Measurements from ENCODE around the gene UPF2. TPM values are rescaled to one million over a fixed set of nuclear protein-coding genes. Genes with fewer than 3 reads are reported as not detected.

Gene UPF2
- total and polyA plus RNA-seq, 2 of the 4 experiments (the other 2 are of a cell fraction): 9.2 to 14.3 TPM

DNA sequence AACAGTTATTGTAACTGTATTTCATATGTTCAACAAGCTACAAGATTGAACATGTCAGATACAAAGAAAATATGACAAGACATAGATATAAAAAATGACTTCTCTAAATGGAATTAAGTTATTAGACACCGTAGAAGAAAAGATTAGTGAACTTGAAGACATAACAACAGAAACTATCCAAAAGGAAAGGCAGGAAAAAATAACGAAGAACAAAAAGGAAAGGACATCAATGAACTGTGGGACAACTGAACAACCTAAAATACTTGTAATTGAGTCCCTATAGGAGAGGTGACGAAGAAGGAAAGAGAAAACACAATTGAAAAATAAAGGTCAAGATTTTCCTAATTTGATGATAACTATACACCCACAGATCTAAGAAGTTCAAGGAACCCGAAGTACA lies 32.3 kb downstream of the UPF2 start:
- Histone ChIP-seq H2BK120ac (ENCODE audit: low read depth, low read length) (no peak overlapping the region), H4K8ac (ENCODE audit: low read depth in 2 of 2, low read length in 2 of 2) (no peak overlapping the region), H3K9ac (ENCODE audit: low read depth, low read length) (no peak overlapping the region), H3K27me3 (ENCODE audit: control insufficient read depth, insufficient read depth, low read length) (no peaks in the 10 kb centered on the region), H3K79me1 (ENCODE audit: low read depth in 1 of 2, low read length in 2 of 2) (peaks cover 14 to 21% of the 10 kb centered on the region in 2 experiments), H3K4ac (ENCODE audit: low read depth, low read length) (no peak overlapping the region), H3K18ac (ENCODE audit: low read depth, low read length) (no peak overlapping the region), H3K36me3 (ENCODE audit: control insufficient read depth, insufficient read depth, low read length) (peaks cover 22% of the 10 kb centered on the region), H3K23ac (ENCODE audit: low read depth, low read length) (no peak overlapping the region), H4K91ac (ENCODE audit: insufficient read depth, low read depth, low read length) (no peak overlapping the region), H4K5ac (ENCODE audit: low read depth, low read length) (no peak overlapping the region), H2AFZ (replicated peaks; ENCODE audit: low read length, poor library complexity) (no peak overlapping the region), H3K4me2 (ENCODE audit: low read depth, low read length) (no peak overlapping the region), H2AK9ac (replicated peaks; ENCODE audit: low read depth, low read length, poor library complexity) (no peak overlapping the region), H3K14ac (replicated peaks; ENCODE audit: low read depth, low read length) (no peak overlapping the region), H4K20me1 (ENCODE audit: insufficient read depth, low read length) (peaks cover 3% of the 10 kb centered on the region; the same call in 1 of the 2 replicates), H3K9me3 (ENCODE audit: control insufficient read depth, insufficient read depth, low read length) (peaks cover 6% of the 10 kb centered on the region), H3K56ac (ENCODE audit: extremely low read depth, insufficient read depth, low read length) (no peak overlapping the region), H3K4me1 (ENCODE audit: control insufficient read depth, insufficient read depth, low read length) (peaks cover 3% of the 10 kb centered on the region; the same call in 1 of the 2 replicates), H2BK15ac (ENCODE audit: low read depth, low read length) (no peak overlapping the region), H2BK5ac (ENCODE audit: low read depth, low read length, poor library complexity, severe bottlenecking) (no peak overlapping the region), H2BK20ac (ENCODE audit: low read depth, low read length) (no peak overlapping the region), H3K4me3 (ENCODE audit: insufficient read depth, low read depth, low read length) (no peak overlapping the region), H3K27ac (ENCODE audit: insufficient read depth, low read length) (no peak overlapping the region), H3K9me1 (ENCODE audit: insufficient read depth, low read length) (0 out of 2 replicates have a peak, but pooled peaks cover 3% of the 10 kb centered on the region), H2AK5ac (ENCODE audit: low read depth, low read length) (no peak overlapping the region)
- ChIA-PET POLR2A (ENCODE audit: unreplicated experiment) (no interaction called here), CTCF (no interaction called here)
- BruUV-seq (replicated peaks): no TSS peak
- ATAC-seq (ENCODE audit: low read depth): no peak
- TF ChIP-seq POLR2A (IDR thresholded peaks at IDR 0.05; ENCODE audit: low read depth, low read length): no peak
- TF ChIP-seq NFE2L2 (IDR thresholded peaks at IDR 0.05; ENCODE audit: low read depth, low read length): no peak
- TF ChIP-seq, protein P1, sequence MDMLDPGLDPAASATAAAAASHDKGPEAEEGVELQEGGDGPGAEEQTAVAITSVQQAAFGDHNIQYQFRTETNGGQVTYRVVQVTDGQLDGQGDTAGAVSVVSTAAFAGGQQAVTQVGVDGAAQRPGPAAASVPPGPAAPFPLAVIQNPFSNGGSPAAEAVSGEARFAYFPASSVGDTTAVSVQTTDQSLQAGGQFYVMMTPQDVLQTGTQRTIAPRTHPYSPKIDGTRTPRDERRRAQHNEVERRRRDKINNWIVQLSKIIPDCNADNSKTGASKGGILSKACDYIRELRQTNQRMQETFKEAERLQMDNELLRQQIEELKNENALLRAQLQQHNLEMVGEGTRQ (IDR thresholded peaks at IDR 0.05; ENCODE audit: low read depth, low read length): no peak
- TF ChIP-seq RFX5 (IDR thresholded peaks at IDR 0.05; ENCODE audit: low read depth, low read length): no peak
- TF ChIP-seq SMC3 (IDR thresholded peaks at IDR 0.05; ENCODE audit: low read depth, low read length): no peak
- no peak for TF ChIP-seq RCOR1 (IDR thresholded peaks at IDR 0.05; ENCODE audit: insufficient replicate concordance, low read length)
- TF ChIP-seq BHLHE40 (IDR thresholded peaks at IDR 0.05; ENCODE audit: low read depth, low read length): no peak
- TF ChIP-seq, protein P2, sequence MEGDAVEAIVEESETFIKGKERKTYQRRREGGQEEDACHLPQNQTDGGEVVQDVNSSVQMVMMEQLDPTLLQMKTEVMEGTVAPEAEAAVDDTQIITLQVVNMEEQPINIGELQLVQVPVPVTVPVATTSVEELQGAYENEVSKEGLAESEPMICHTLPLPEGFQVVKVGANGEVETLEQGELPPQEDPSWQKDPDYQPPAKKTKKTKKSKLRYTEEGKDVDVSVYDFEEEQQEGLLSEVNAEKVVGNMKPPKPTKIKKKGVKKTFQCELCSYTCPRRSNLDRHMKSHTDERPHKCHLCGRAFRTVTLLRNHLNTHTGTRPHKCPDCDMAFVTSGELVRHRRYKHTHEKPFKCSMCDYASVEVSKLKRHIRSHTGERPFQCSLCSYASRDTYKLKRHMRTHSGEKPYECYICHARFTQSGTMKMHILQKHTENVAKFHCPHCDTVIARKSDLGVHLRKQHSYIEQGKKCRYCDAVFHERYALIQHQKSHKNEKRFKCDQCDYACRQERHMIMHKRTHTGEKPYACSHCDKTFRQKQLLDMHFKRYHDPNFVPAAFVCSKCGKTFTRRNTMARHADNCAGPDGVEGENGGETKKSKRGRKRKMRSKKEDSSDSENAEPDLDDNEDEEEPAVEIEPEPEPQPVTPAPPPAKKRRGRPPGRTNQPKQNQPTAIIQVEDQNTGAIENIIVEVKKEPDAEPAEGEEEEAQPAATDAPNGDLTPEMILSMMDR (conservative IDR thresholded peaks at IDR 0.05; ENCODE audit: low read depth, low read length): no peak
- TF ChIP-seq MAZ (IDR thresholded peaks at IDR 0.05; ENCODE audit: borderline replicate concordance, low read depth, low read length): no peak
- no peak for TF ChIP-seq RAD21 (IDR thresholded peaks at IDR 0.05; ENCODE audit: low read length)
- TF ChIP-seq FOS (IDR thresholded peaks at IDR 0.05; ENCODE audit: low read depth, low read length): no peak
- no peak for TF ChIP-seq MAFK (IDR thresholded peaks at IDR 0.05; ENCODE audit: low read depth, low read length)
- TF ChIP-seq, protein P3, sequence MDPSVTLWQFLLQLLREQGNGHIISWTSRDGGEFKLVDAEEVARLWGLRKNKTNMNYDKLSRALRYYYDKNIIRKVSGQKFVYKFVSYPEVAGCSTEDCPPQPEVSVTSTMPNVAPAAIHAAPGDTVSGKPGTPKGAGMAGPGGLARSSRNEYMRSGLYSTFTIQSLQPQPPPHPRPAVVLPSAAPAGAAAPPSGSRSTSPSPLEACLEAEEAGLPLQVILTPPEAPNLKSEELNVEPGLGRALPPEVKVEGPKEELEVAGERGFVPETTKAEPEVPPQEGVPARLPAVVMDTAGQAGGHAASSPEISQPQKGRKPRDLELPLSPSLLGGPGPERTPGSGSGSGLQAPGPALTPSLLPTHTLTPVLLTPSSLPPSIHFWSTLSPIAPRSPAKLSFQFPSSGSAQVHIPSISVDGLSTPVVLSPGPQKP (IDR thresholded peaks at IDR 0.05; ENCODE audit: borderline replicate concordance, low read depth, low read length): no peak
- no peak for TF ChIP-seq CHD1 (IDR thresholded peaks at IDR 0.05; ENCODE audit: low read depth, low read length)
- TF ChIP-seq MXI1 (IDR thresholded peaks at IDR 0.05; ENCODE audit: borderline replicate concordance, low read depth, low read length): no peak
- no peak for DNase-seq
- no CpG with 5 or more reads among the region's 4 CpGs for WGBS, 2 experiments (ENCODE audit: extremely low coverage in 2 of 2, insufficient read length in 1 of 2)
- intact Hi-C loops (cut with micrococcal nuclease) (no loop called here), in situ Hi-C loops (cut with MboI; ENCODE audit: low sequenced_read_pairs) (no loop called here), dilution Hi-C loops (cut with HindIII; ENCODE audit: low sequenced_read_pairs, unreplicated experiment) (no loop called here)
